ENCODE results near the gene TEAD1.

The TEAD1 gene

DNA sequence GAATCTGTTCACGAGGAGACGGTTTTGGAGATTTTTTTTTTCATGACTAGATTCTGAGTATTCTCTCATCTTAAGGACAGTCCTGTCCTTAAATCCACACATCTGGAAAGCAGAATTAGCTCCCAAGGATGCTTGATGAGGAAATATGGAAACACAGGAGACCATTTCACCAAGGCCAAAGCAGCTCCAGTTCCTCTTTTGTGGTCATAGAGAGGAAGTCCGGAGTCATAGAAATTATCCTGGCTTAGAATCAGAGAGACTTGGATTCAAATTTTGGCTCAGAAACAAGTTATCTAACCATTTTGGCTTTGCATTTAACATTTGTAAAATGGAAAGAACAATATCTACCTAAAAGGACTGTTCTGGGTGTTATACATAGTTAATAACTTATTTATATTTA lies 7.3 kb upstream of the TEAD1 start:
- no peak for DNase-seq (ENCODE audit: low read depth)

DNA sequence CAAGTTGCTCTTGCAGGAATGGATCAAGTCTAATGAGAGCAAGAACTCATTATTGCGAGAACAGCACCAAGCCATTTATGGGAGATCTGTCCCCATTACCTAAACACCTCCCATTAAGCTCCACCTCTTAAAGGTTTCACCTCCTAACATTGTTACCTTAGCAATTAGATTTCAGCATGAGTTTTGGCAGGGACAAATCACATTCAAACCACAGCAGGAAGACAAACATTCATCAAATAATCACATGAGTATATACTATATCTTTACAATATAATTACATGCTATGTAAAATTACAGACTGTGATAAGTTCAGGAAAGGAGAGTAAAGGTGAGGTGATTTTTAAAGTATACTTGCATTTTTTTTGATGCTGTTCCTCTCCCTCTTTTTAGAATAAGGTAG lies 6.6 kb upstream of the TEAD1 start:
- DNase-seq (ENCODE audit: low read depth), result no peak

GRCh38 chr11:12668166-12668565 lies 6.1 kb upstream of the TEAD1 start:
- DNase-seq (ENCODE audit: low read depth), result no peak

DNA sequence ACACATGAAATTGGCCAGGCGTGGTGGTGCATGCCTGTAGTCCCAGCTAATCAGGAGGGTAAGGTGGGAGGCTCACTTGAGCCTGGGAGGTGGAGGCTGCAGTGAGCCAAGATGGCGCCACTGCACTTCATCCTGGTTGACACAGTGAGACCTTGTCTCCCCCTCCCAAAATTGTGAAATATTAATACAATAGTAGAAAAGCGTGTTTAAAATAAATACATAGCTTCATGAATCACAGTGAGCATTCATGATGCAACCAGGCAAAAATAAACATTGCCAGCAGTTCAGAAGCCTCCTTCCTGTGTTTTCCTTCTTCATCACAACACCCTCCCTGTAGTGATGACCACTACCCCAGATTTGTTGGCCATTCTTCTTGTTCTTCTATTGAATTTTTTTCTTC lies 4.3 kb upstream of the TEAD1 start:
- DNase-seq (ENCODE audit: low read depth), result no peak

GRCh38 chr11:12671370-12671769 lies 2.9 kb upstream of the TEAD1 start:
- DNase-seq (ENCODE audit: low read depth), result no peak

GRCh38 chr11:12673601-12673923 lies 659 bp upstream of the TEAD1 start:
- DNase-seq (ENCODE audit: low read depth), result no peak

GRCh38 chr11:12674571-12674935 lies 332 bp downstream of the TEAD1 start:
- no peak for DNase-seq (ENCODE audit: low read depth)

DNA sequence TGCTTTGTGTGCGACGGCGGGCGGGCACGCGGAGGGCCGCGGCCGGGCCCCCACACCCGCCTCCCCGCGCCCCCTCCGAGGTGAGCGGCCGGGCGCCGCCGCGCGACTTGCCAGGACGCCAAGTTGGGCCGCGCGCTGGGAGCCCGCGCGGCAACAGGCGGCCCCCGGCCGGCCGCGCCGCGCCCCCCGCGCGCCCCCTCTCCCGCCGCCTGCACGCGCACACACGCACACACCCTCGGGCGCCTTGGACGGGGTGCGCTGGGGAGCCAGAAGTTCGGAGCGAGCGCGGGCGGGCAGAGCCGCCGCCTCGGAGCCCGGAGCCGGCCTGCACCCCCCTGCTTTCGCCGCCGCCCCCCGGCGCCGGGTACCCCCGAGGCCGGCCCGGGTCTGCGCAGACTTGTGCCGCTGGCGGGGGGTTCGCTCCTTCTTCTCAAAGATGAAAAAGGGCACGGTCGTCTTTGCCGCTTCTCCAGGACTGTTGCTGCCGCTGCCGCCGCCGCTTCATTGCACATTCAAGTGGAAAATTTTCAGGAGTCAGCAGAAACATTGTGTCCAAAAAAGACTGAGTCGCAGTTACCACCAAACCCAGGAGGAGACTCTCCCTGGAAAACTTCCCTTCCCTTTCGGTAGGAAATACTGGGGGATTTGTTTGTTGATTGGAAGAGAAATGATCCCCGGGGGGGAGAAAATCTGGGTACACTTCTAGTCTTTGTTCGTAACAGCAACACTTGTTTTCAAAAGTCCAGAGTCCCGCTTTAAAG lies 895 bp downstream of the TEAD1 start:
- no peak for DNase-seq (ENCODE audit: low read depth)

DNA sequence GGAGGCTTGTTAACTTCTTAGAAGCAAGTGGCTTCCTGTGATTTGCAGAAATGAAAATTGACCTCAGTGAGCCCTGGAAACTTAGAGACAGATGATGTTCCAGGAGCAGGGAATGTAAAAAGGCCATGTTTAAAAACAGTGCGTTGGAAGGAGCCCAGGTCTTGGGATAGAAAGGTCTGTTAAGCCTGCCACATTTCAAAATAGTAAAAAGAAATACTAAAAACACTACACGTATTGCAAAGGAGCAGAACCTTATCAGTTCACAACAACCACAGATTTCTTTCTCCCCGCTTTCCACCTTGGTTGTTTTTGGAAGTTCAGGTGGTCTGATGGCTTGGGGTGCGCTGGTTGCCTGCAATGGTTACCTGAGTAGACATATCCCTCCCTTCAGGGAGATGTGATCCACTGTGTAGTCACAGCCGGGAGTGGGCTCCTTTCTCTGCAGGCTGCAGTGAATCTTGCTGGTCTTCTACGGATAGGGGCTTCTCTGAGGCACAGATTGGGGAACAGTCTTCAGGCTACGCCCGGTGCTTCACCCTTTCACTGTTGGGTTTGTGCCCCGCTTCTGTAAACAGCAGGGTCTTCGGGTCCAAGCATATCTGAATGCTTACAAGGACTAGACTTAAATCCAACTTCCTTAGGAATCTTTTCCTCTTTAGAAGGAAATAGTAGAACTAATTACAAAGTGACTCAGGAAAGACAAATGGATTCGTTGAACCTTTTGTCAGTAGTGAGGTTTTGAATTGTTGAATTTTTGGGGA lies 1.9 kb downstream of the TEAD1 start:
- DNase-seq (ENCODE audit: low read depth), result no peak

DNA sequence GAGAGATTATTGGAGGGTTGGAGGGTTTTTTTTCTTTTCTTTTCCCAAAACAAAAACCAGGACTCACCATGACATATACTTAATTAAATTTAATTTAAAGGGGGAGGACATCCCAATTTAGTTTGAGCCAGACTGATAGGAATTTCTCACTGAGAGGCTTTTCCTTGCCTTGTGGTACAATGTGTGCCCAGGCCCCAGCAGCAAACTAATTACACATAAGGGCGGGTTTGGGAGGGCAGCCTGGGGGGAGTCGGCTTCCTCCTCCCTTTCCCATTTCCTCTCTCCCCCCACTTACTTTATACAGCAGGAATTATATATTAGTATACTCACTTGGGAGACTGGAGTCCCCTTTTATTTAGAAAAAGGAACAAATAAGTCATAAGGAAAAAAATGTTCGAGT lies 2.9 kb downstream of the TEAD1 start:
- DNase-seq (ENCODE audit: low read depth), result no peak

DNA sequence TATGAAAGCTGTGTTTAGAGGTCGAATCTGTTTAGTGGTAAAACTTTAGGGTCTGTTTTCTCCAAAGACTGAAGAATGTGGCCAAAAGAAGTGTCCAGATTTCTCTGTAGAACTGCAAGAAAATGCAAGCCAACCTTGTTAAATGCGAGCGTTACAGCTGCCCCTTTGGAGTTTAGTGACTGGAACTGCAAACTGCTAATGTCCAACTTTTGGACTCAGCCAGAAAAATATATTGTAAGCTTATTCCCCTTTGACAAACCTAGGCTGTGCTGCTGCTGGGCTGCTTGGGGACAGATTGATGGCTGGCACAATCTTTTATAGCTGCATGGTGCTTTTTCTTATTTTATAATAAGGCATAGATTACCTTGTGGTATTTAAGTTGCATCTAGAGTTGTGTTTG lies 3.9 kb downstream of the TEAD1 start:
- DNase-seq (ENCODE audit: low read depth), result no peak

DNA sequence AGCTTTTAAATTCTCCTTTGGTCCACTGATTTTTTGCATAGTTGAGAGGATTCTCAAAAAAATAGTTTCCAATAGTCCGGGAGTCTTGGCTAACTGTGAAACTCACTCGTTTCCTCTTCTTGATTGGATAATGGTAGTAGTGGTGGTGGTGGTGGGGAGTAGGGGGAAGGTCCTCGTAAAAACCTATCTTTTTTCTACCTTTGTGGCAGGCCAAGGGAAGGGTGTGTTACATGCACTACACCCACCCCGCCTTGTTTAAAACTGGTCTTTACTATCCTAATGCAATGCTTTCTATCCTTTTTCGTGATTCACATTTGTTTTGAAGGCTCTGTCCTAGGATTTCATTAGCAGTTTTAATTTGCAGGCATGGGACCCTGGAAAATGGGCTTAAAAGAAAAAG lies 4.8 kb downstream of the TEAD1 start:
- no peak for DNase-seq (ENCODE audit: low read depth)

- no peak for DNase-seq (ENCODE audit: low read depth)
Measured at GRCh38 chr11:12679471-12679870, 5.2 kb downstream of the TEAD1 start.

DNA sequence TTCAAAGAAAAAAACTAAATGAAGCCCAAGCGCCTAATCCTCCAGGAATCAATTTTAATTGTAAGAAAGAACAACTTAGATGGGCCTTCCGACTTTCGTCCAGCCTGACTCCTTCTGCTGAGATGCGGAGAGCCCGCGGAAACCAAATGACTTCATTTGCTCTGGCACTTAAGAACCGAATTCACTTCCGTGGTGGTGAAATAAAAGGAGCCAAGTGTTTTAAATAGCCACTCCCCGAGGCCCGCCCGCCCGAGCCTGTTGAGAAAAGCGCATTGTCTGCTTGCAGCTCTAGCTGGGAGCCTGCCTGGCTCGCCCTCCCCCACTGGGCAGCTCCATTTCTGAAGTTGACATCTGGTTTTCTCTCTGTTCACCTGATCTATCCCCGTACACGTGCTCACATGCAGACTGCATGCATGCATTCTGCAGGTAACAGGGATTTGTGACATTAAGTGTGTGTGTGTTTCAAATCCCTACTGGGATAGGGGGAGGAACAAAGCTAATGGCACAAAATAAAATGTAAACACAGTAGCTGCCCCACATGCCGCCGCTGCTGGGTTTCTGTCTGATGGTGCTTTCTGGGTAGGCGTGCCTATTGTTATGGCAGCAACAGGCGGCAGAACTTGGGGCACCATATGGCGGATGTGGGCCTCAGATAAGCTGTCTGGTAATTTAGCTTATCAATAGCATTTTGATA lies 6.2 kb downstream of the TEAD1 start:
- peak; percentile 68 for DNase-seq (ENCODE audit: low read depth)

GRCh38 chr11:12680940-12681258 lies 6.7 kb downstream of the TEAD1 start:
- DNase-seq (ENCODE audit: low read depth), result no peak

- no peak for DNase-seq (ENCODE audit: low read depth)
Measured at GRCh38 chr11:12681466-12681865, 7.2 kb downstream of the TEAD1 start.

DNA sequence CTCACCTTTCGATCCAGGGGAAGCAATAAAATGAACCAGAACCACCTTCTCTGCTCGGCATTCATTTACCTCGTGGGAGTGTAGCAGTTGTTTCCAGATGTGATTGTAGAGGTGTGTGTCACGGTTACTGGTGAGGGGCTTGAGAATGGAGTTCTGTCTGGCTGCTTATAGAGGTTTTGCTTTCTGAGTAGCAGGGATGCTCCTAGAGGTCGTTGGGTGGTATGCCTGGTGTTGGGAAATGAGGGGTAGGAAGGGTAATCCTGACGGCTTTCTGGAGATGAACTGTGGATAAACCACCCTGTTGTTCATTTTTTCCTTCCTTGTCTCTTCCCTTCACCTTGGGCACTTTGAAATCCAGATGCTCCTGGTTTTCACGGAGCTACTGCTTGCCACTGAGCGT lies 8.1 kb downstream of the TEAD1 start:
- no peak for DNase-seq (ENCODE audit: low read depth)

GRCh38 chr11:12682737-12683500 lies 8.7 kb downstream of the TEAD1 start:
- DNase-seq (ENCODE audit: low read depth), result no peak

- DNase-seq (ENCODE audit: low read depth), result no peak
Measured at GRCh38 chr11:12683874-12684273, 9.7 kb downstream of the TEAD1 start.

GRCh38 chr11:12684315-12684714 lies 10.1 kb downstream of the TEAD1 start:
- no peak for DNase-seq (ENCODE audit: low read depth)

- DNase-seq (ENCODE audit: low read depth), result no peak
Measured at GRCh38 chr11:12684816-12685215, 10.6 kb downstream of the TEAD1 start.

GRCh38 chr11:12685229-12685628 lies 11.0 kb downstream of the TEAD1 start:
- DNase-seq (ENCODE audit: low read depth), result no peak

Data from GM04503 (cell line).